Measurements from ENCODE around the gene DBET.

DNA sequence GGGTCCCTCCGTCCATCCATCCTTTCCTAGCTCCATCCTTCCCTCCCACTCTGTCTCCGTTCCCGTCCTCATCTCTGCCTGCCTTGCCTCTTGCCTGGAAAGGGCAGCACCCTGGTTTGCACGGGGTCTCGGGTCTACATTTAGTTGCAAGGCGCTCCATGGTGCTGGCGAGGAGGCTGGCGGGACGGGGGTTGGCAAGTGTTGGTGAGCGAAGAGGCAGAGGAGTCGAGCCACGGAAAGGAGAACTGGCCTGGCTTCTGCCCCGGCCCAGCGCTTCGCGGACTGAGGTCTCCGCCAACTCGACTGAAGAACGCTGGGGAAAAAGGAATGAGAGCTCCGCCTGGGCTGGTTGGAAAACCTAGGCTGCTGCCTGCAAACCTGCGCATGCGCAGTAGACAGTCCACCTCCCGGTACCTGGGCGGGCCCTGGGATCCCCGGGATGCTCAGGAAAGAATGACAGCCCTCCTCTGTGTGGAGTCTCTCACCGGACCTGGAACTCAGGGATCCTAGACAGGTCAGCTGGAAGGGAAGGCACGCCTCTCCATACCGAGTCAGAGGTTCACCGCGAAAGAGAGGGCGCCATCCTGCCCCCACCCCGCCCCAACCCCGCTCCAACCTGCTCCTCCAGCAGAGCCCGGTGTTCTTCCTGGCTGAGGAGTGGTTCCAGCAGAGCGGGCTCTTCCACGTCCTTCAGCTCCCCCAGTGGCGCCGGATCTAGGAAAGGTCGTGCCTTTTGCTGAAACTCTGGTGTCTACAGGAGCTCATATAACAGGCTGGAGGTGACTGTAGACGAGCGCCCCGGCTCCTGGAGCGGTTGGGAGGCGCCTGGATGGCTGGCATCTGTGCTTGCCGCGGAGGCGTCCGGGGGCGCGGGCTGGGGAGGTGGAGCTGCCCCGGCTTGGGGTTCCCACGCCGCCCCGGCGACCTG is 43.2 kb upstream of the DBET start:
- TF ChIP-seq, protein P1, sequence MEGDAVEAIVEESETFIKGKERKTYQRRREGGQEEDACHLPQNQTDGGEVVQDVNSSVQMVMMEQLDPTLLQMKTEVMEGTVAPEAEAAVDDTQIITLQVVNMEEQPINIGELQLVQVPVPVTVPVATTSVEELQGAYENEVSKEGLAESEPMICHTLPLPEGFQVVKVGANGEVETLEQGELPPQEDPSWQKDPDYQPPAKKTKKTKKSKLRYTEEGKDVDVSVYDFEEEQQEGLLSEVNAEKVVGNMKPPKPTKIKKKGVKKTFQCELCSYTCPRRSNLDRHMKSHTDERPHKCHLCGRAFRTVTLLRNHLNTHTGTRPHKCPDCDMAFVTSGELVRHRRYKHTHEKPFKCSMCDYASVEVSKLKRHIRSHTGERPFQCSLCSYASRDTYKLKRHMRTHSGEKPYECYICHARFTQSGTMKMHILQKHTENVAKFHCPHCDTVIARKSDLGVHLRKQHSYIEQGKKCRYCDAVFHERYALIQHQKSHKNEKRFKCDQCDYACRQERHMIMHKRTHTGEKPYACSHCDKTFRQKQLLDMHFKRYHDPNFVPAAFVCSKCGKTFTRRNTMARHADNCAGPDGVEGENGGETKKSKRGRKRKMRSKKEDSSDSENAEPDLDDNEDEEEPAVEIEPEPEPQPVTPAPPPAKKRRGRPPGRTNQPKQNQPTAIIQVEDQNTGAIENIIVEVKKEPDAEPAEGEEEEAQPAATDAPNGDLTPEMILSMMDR (IDR thresholded peaks at IDR 0.05): no peak
- TF ChIP-seq POLR2A (IDR thresholded peaks at IDR 0.05): no peak

Data from tibial nerve (tissue), 3 donors.